ENCODE measurements around the gene PTPRD. TPM values are rescaled to one million over a fixed set of nuclear protein-coding genes. Genes with fewer than 3 reads are reported as not detected.

Gene PTPRD
- total RNA-seq, 1 experiment from 2014 or later = 70.1 TPM

GRCh38 chr9:10079284-10079964 is 533.4 kb downstream of the PTPRD start:
- Mint-ChIP-seq H3K4me3 (ENCODE audit: unreplicated experiment) (no peak overlapping the region), H3K27me3 (ENCODE audit: insufficient read depth, unreplicated experiment) (no peaks in the 10 kb centered on the region), H3K4me1 (ENCODE audit: low read depth, unreplicated experiment) (no peaks in the 10 kb centered on the region), H3K36me3 (ENCODE audit: insufficient read depth, unreplicated experiment) (peaks cover 5% of the 10 kb centered on the region), H3K9me3 (ENCODE audit: unreplicated experiment) (no peaks in the 10 kb centered on the region), H3K27ac (ENCODE audit: unreplicated experiment) (no peak overlapping the region)
- no peaks in the 10 kb centered on the region for H3K36me3 ChIP-seq (ENCODE audit: control insufficient read depth, insufficient read depth, low read length)
- TF ChIP-seq CTCF (IDR thresholded peaks at IDR 0.05; ENCODE audit: insufficient read depth in 1 of 2, low read depth in 1 of 2, low read length in 1 of 2, severe bottlenecking in 1 of 2, unreplicated experiment in 1 of 2) = no peak
- CTCF ChIA-PET = no interaction called here
- no peak overlapping the region for H3K4me3 ChIP-seq (ENCODE audit: low read depth, low read length)
- DNase-seq = no peak
- intact Hi-C loops (cut with micrococcal nuclease; ENCODE audit: unreplicated experiment) = no loop called here
- no peaks in the 10 kb centered on the region for H3K9me3 ChIP-seq
- H3K4me1 ChIP-seq = no peaks in the 10 kb centered on the region
- BruUV-seq (replicated peaks) = no TSS peak
- no peaks in the 10 kb centered on the region for H3K27me3 ChIP-seq (replicated peaks; ENCODE audit: control insufficient read depth, insufficient read depth, low read length)
- POLR2A ChIA-PET = no interaction called here

- Mint-ChIP-seq H3K36me3 (ENCODE audit: insufficient read depth, unreplicated experiment) (peaks cover 5% of the 10 kb centered on the region), H3K4me1 (ENCODE audit: low read depth, unreplicated experiment) (no peaks in the 10 kb centered on the region), H3K27ac (ENCODE audit: unreplicated experiment) (no peak overlapping the region), H3K27me3 (ENCODE audit: insufficient read depth, unreplicated experiment) (no peaks in the 10 kb centered on the region), H3K4me3 (ENCODE audit: unreplicated experiment) (no peak overlapping the region), H3K9me3 (ENCODE audit: unreplicated experiment) (no peaks in the 10 kb centered on the region)
- no peaks in the 10 kb centered on the region for H3K9me3 ChIP-seq
- CTCF ChIA-PET = no interaction called here
- H3K27me3 ChIP-seq (replicated peaks; ENCODE audit: control insufficient read depth, insufficient read depth, low read length) = no peaks in the 10 kb centered on the region
- H3K4me3 ChIP-seq (ENCODE audit: low read depth, low read length) = no peak overlapping the region
- no peak for DNase-seq
- no peak for TF ChIP-seq CTCF (IDR thresholded peaks at IDR 0.05; ENCODE audit: insufficient read depth in 1 of 2, low read depth in 1 of 2, low read length in 1 of 2, severe bottlenecking in 1 of 2, unreplicated experiment in 1 of 2)
- no peaks in the 10 kb centered on the region for H3K4me1 ChIP-seq
- intact Hi-C loops (cut with micrococcal nuclease; ENCODE audit: unreplicated experiment) = no loop called here
- no peaks in the 10 kb centered on the region for H3K36me3 ChIP-seq (ENCODE audit: control insufficient read depth, insufficient read depth, low read length)
- POLR2A ChIA-PET = no interaction called here
- BruUV-seq (replicated peaks) = no TSS peak
Observed at GRCh38 chr9:10071579-10071978, 541.2 kb downstream of the PTPRD start.

DNA sequence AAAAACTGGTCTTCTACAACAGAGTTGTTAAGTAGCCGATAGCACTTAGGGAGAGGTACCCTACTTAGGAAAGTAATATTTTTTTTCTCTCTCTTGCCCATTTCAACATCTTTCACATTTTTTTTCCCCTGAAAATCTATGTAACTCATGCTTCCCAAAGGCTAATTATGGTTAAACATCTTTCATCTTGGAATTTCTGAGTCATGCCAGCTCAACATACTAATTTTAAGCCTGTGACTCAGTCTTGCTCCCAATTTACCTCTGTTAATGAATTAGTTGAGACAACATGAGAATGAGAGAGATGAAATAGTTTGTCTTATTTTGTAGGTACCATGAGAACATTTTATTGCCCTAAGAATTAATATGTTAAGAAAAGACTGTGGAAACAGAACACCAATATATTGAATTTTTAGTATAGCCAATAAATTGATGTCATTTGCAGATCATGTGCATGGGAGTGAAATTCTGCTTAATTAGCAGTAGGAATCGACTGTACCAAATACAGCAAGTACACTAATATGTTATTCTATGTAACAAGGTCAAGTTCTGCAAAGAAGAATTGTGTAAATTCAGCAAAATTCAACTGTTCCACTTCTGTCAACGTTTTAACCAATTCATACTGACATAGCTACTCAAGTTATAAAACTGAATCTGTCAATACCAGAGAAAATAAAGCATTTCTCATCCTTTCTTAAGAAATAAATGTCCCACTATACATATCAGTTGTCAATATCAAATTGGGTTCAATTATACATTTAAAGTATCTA is 550.0 kb downstream of the PTPRD start:
- no peaks in the 10 kb centered on the region for H3K9me3 ChIP-seq
- intact Hi-C loops (cut with micrococcal nuclease; ENCODE audit: unreplicated experiment) = no loop called here
- no peak overlapping the region for H3K4me3 Mint-ChIP-seq (ENCODE audit: unreplicated experiment)

More for the DNA sequence above, 550.0 kb downstream of the PTPRD start:
- Mint-ChIP-seq H3K4me1 (ENCODE audit: low read depth, unreplicated experiment) (no peaks in the 10 kb centered on the region), H3K9me3 (ENCODE audit: unreplicated experiment) (no peaks in the 10 kb centered on the region), H3K27me3 (ENCODE audit: insufficient read depth, unreplicated experiment) (no peaks in the 10 kb centered on the region), H3K27ac (ENCODE audit: unreplicated experiment) (no peak overlapping the region), H3K36me3 (ENCODE audit: insufficient read depth, unreplicated experiment) (no peaks in the 10 kb centered on the region)
- no peak overlapping the region for H3K4me3 ChIP-seq (ENCODE audit: low read depth, low read length)
- no peak for TF ChIP-seq CTCF (IDR thresholded peaks at IDR 0.05; ENCODE audit: insufficient read depth in 1 of 2, low read depth in 1 of 2, low read length in 1 of 2, severe bottlenecking in 1 of 2, unreplicated experiment in 1 of 2)
- no peaks in the 10 kb centered on the region for H3K4me1 ChIP-seq
- no peaks in the 10 kb centered on the region for H3K36me3 ChIP-seq (ENCODE audit: control insufficient read depth, insufficient read depth, low read length)
- no TSS peak for BruUV-seq (replicated peaks)
- no peaks in the 10 kb centered on the region for H3K27me3 ChIP-seq (replicated peaks; ENCODE audit: control insufficient read depth, insufficient read depth, low read length)
- ChIA-PET CTCF (no interaction called here), POLR2A (no interaction called here)
- DNase-seq = no peak
